GM19099 (cell line): ENCODE results near the gene PDZRN3.

ENCODE experiments used
- POLR2A ChIP-seq: IDR thresholded peaks from 3 replicates; pipeline ENCODE4 v1.6.1; 2011; ENCODE audit warnings: low read depth; ENCODE audit not compliant: insufficient read length; ENCODE audit errors: extremely low read depth

The PDZRN3 gene

GRCh38 chr3:73451301-73451944 lies 173.3 kb downstream of the PDZRN3 start:
- TF ChIP-seq POLR2A = no peak

- TF ChIP-seq POLR2A = no peak
These were observed 175.0 kb downstream of the PDZRN3 start for GRCh38 chr3:73449774-73450173.

- no peak for TF ChIP-seq POLR2A
These were observed 175.9 kb downstream of the PDZRN3 start for GRCh38 chr3:73448761-73449301.

- no peak for TF ChIP-seq POLR2A
These were observed 176.7 kb downstream of the PDZRN3 start for GRCh38 chr3:73448041-73448440.

GRCh38 chr3:73447111-73447510 lies 177.6 kb downstream of the PDZRN3 start:
- no peak for TF ChIP-seq POLR2A

GRCh38 chr3:73446467-73447110 lies 178.2 kb downstream of the PDZRN3 start:
- no peak for TF ChIP-seq POLR2A

GRCh38 chr3:73442886-73443285 lies 181.9 kb downstream of the PDZRN3 start:
- TF ChIP-seq POLR2A = no peak

GRCh38 chr3:73442152-73442551 lies 182.6 kb downstream of the PDZRN3 start:
- no peak for TF ChIP-seq POLR2A

- no peak for TF ChIP-seq POLR2A
These were observed 186.9 kb downstream of the PDZRN3 start for GRCh38 chr3:73437828-73438227.

- TF ChIP-seq POLR2A = no peak
These were observed 189.7 kb downstream of the PDZRN3 start for GRCh38 chr3:73435055-73435454.

- TF ChIP-seq POLR2A = no peak
These were observed 191.1 kb downstream of the PDZRN3 start for GRCh38 chr3:73433687-73434086.

- no peak for TF ChIP-seq POLR2A
These were observed 191.7 kb downstream of the PDZRN3 start for GRCh38 chr3:73433079-73433478.

GRCh38 chr3:73432706-73433032 lies 192.1 kb downstream of the PDZRN3 start:
- TF ChIP-seq POLR2A = no peak

GRCh38 chr3:73432023-73432705 lies 192.6 kb downstream of the PDZRN3 start:
- no peak for TF ChIP-seq POLR2A

- TF ChIP-seq POLR2A = no peak
These were observed 193.4 kb downstream of the PDZRN3 start for GRCh38 chr3:73431183-73431900.

GRCh38 chr3:73427048-73427706 lies 197.6 kb downstream of the PDZRN3 start:
- TF ChIP-seq POLR2A = no peak

- no peak for TF ChIP-seq POLR2A
These were observed 198.1 kb downstream of the PDZRN3 start for GRCh38 chr3:73426606-73427005.
